CD4-positive, alpha-beta T cell treated with Interleukin-6 at 100 ng/mL for 8 hours (primary cell): Measurements from ENCODE around the gene MBNL1.

Experiments used
- DNase-seq: peaks from one replicate; pipeline ENCODE4 v3.0.0-alpha.2; 2020; ENCODE audit warnings: mixed read lengths, low spot score

Gene MBNL1

GRCh38 chr3:152253514-152253913 is 15.2 kb upstream of the MBNL1 start:
- no peak for DNase-seq

- DNase-seq, result no peak
These were observed 14.7 kb upstream of the MBNL1 start for GRCh38 chr3:152254041-152254440.

- peak; percentile 30 for DNase-seq
These were observed 13.4 kb upstream of the MBNL1 start for GRCh38 chr3:152255290-152255689.

- no peak for DNase-seq
These were observed 11.7 kb upstream of the MBNL1 start for GRCh38 chr3:152256851-152257562.

GRCh38 chr3:152257563-152258035 is 11.1 kb upstream of the MBNL1 start:
- peak; percentile 58 for DNase-seq

- DNase-seq, result peak; percentile 55
These were observed 10.0 kb upstream of the MBNL1 start for GRCh38 chr3:152258448-152259393.

- DNase-seq, result no peak
These were observed 9.3 kb upstream of the MBNL1 start for GRCh38 chr3:152259468-152259867.

GRCh38 chr3:152260026-152260425 is 8.7 kb upstream of the MBNL1 start:
- no peak for DNase-seq

GRCh38 chr3:152260529-152260928 is 8.2 kb upstream of the MBNL1 start:
- DNase-seq, result no peak

GRCh38 chr3:152261329-152261728 is 7.4 kb upstream of the MBNL1 start:
- no peak for DNase-seq

- no peak for DNase-seq
These were observed 5.0 kb upstream of the MBNL1 start for GRCh38 chr3:152263711-152264110.

- DNase-seq, result no peak
These were observed 4.4 kb upstream of the MBNL1 start for GRCh38 chr3:152264378-152264777.

- DNase-seq, result no peak
These were observed 2.3 kb upstream of the MBNL1 start for GRCh38 chr3:152266221-152266995.

GRCh38 chr3:152267831-152268554 is 736 bp upstream of the MBNL1 start:
- DNase-seq, result no peak

GRCh38 chr3:152269056-152269830 is 514 bp downstream of the MBNL1 start:
- DNase-seq, result peak; percentile 71

GRCh38 chr3:152269831-152270734 is 1.4 kb downstream of the MBNL1 start:
- peak; percentile 66 for DNase-seq

GRCh38 chr3:152270937-152271336 is 2.2 kb downstream of the MBNL1 start:
- DNase-seq, result no peak

GRCh38 chr3:152271501-152272236 is 2.9 kb downstream of the MBNL1 start:
- no peak for DNase-seq

GRCh38 chr3:152272771-152273242 is 4.1 kb downstream of the MBNL1 start:
- peak; percentile 24 for DNase-seq
